ENCODE results near the gene CKAP5.
A peak's percentile ranks its signal among the peaks of the same experiment; 100 is the strongest.

Gene CKAP5

GRCh38 chr11:46845740-46846509 is at the start of gene CKAP5 (continued):
- TF ChIP-seq SETDB1 (IDR thresholded peaks at IDR 0.05; ENCODE audit: insufficient read length, low read length), result no peak
- TF ChIP-seq ZFP41 (tag by site-specific recombination; IDR thresholded peaks at IDR 0.05; ENCODE audit: borderline replicate concordance), result no peak
- TF ChIP-seq KLF1 (tag by site-specific recombination; IDR thresholded peaks at IDR 0.05), result peak; percentile 39; the same call in 1 of the 2 replicates
- peak; percentile 67 for TF ChIP-seq EGR2 (tag by site-specific recombination; IDR thresholded peaks at IDR 0.05; ENCODE audit: low read depth)
- TF ChIP-seq KLF8 (tag by site-specific recombination; IDR thresholded peaks at IDR 0.05), result peak; percentile 69; the same call in 1 of the 2 replicates
- TF ChIP-seq ZNF600 (tag by site-specific recombination; IDR thresholded peaks at IDR 0.05), result no peak; the same call in 1 of the 2 replicates
- no peak for TF ChIP-seq ZNF121 (tag by site-specific recombination; IDR thresholded peaks at IDR 0.05)
- peak; percentile 93 for TF ChIP-seq ZBTB26 (tag by site-specific recombination; optimal IDR thresholded peaks at IDR 0.05)
- TF ChIP-seq ZNF561 (tag by site-specific recombination; IDR thresholded peaks at IDR 0.05; ENCODE audit: borderline replicate concordance), result 0 out of 2 replicates have a peak, but pooled peaks have one; percentile 54
- peak; percentile 59; the same call in 1 of the 2 replicates for TF ChIP-seq OVOL3 (tag by site-specific recombination; IDR thresholded peaks at IDR 0.05)
- no peak for TF ChIP-seq ZNF621 (tag by site-specific recombination; IDR thresholded peaks at IDR 0.05)

- CTCF ChIA-PET, result interaction anchor here (0.7 to 3.3 kb wide), 7 partner anchors 11 to 265 kb away, joined by 3 to 15 read pairs (median 5); no protein-coding TSS in a partner anchor
- POLR2A ChIA-PET, result no interaction called here
These were observed 49.7 kb upstream of the CKAP5 start for GRCh38 chr11:46895821-46896220.

More at GRCh38 chr11:46895821-46896220, 49.7 kb upstream of the CKAP5 start:
- no peak overlapping the region for H3K4me3 ChIP-seq (ENCODE audit: low read depth, low read length)
- H3K9me3 ChIP-seq (ENCODE audit: control insufficient read depth, insufficient read depth, low read depth, low read length), result no peaks in the 10 kb centered on the region
- no peaks in the 10 kb centered on the region for H3K4me1 ChIP-seq (ENCODE audit: control insufficient read depth, insufficient read depth, low read length)
- TF ChIP-seq ZNF501 (tag by site-specific recombination; IDR thresholded peaks at IDR 0.05) (no peak), ZFP69B (tag by site-specific recombination; IDR thresholded peaks at IDR 0.05) (no peak), ZBTB17 (tag by site-specific recombination; IDR thresholded peaks at IDR 0.05) (no peak), ZNF488 (tag by site-specific recombination; IDR thresholded peaks at IDR 0.05) (no peak), ELK4 (IDR thresholded peaks at IDR 0.05; ENCODE audit: borderline replicate concordance, low read depth, low read length) (no peak), ZNF548 (tag by site-specific recombination; IDR thresholded peaks at IDR 0.05) (no peak), KLF9 (tag by site-specific recombination; IDR thresholded peaks at IDR 0.05; ENCODE audit: low read depth) (no peak), ZNF692 (tag by site-specific recombination; IDR thresholded peaks at IDR 0.05) (no peak), ZNF24 (tag by site-specific recombination; IDR thresholded peaks at IDR 0.05) (no peak), PRDM4 (tag by site-specific recombination; IDR thresholded peaks at IDR 0.05) (no peak), ZBTB6 (tag by site-specific recombination; IDR thresholded peaks at IDR 0.05) (no peak), ZNF16 (tag by site-specific recombination; IDR thresholded peaks at IDR 0.05; ENCODE audit: low read depth) (no peak), ZNF202 (tag by site-specific recombination; IDR thresholded peaks at IDR 0.05; ENCODE audit: borderline replicate concordance) (no peak), ZNF549 (tag by site-specific recombination; IDR thresholded peaks at IDR 0.05) (no peak), GLI4 (tag by site-specific recombination; IDR thresholded peaks at IDR 0.05) (no peak)
- peaks cover 4 to 55% of the 10 kb centered on the region in 2 experiments; a peak in 2 of 3 replicates for H3K36me3 ChIP-seq (ENCODE audit: control insufficient read depth in 2 of 2, insufficient read depth in 1 of 2, low read length in 2 of 2)
- no peak overlapping the region for H3K27ac ChIP-seq (ENCODE audit: extremely low read depth, low read depth, low read length)

Measured in HEK293 (cell line).